A673 (cell line): Measurements from ENCODE around the gene CST8. TPM values are rescaled to one million over a fixed set of nuclear protein-coding genes. Genes with fewer than 3 reads are reported as not detected.

Experiments
- BruUV-seq: library from RNA; stranded (reverse); fragments of 400-500 nt; replicated peaks from 2 replicates; lab custom pipeline; 2021; lab: Mats Ljungman, UMichigan
- CTCF ChIA-PET: fragments of 300-600 bp; sonication (Branson Sonifier 250); formaldehyde crosslinking; loops from one replicate; lab custom pipeline; 2022; ENCODE audit warnings: antibody characterized with exemption; lab: Charles Lee
- POLR2A ChIA-PET: fragments of 300-600 bp; sonication (Branson Sonifier 250); formaldehyde crosslinking; loops from one replicate; lab custom pipeline; 2022; ENCODE audit warnings: antibody characterized with exemption; ENCODE audit not compliant: low non-redundant PET; lab: Charles Lee
- DNase-seq: peaks from one replicate; pipeline ENCODE4 v3.0.0-alpha.2; 2015; ENCODE audit warnings: low spot score
- H3K27ac ChIP-seq: fragments of 200-600 bp; sonication (generic); 2 replicates; pipeline ENCODE4 v1.5.1; 2016; ENCODE audit warnings: mixed run types, low read depth, mild to moderate bottlenecking, mixed read lengths, antibody characterized with exemption, low read length; ENCODE audit not compliant: poor library complexity, severe bottlenecking
- H3K27me3 ChIP-seq: fragments of 200-600 bp; sonication (generic); replicated peaks from 2 replicates; pipeline ENCODE4 v1.6.1; 2017; ENCODE audit warnings: mixed run types, low read depth, mild to moderate bottlenecking, mixed read lengths, antibody characterized with exemption, low read length; ENCODE audit not compliant: insufficient read depth, poor library complexity
- H3K36me3 ChIP-seq: fragments of 200-600 bp; sonication (generic); 2 replicates; pipeline ENCODE4 v1.6.1; 2016; ENCODE audit warnings: mixed run types, mild to moderate bottlenecking, mixed read lengths, antibody characterized with exemption, low read length; ENCODE audit not compliant: insufficient read depth, poor library complexity, severe bottlenecking
- H3K4me1 ChIP-seq: fragments of 200-600 bp; sonication (generic); 2 replicates; pipeline ENCODE4 v1.6.1; 2017; ENCODE audit warnings: mixed run types, mild to moderate bottlenecking, mixed read lengths, antibody characterized with exemption, low read length; ENCODE audit not compliant: insufficient read depth, poor library complexity, severe bottlenecking
- H3K4me3 ChIP-seq: fragments of 200-600 bp; sonication (generic); 2 replicates; pipeline ENCODE4 v1.5.1; 2016; ENCODE audit warnings: low read depth, mixed run types, mild to moderate bottlenecking, mixed read lengths, low read length; ENCODE audit not compliant: poor library complexity, severe bottlenecking
- H3K9me3 ChIP-seq: fragments of 200-600 bp; sonication (generic); 2 replicates; pipeline ENCODE4 v1.6.1; 2016; ENCODE audit warnings: mixed run types, low read depth, mild to moderate bottlenecking, mixed read lengths, antibody characterized with exemption, low read length; ENCODE audit not compliant: poor library complexity, severe bottlenecking
- EZH2 ChIP-seq: fragments of 200-600 bp; sonication (generic); IDR thresholded peaks from 2 replicates; pipeline ENCODE4 v1.6.1; 2017; ENCODE audit warnings: borderline replicate concordance, low read depth, mild to moderate bottlenecking, mixed read lengths, antibody characterized with exemption, low read length; ENCODE audit not compliant: poor library complexity, severe bottlenecking
- intact Hi-C: fragments of 100-400 bp; cut with micrococcal nuclease; formaldehyde crosslinking; loops from one replicate; pipeline ENCODE4 v1.10.0; 2022; ENCODE audit not compliant: unreplicated experiment
- total RNA-seq: library from RNA; stranded (reverse); gene quantifications from 2 replicates; pipeline ENCODE4 v1.2.3, GENCODE V29; 2021
- TF ChIP-seq, protein P1 (sequence below): fragments of 300-800, 200-600 bp; sonication (generic); conservative IDR thresholded peaks from 2 replicates; pipeline ENCODE4 v1.5.1; 2017; ENCODE audit warnings: low read depth, mild to moderate bottlenecking, antibody characterized with exemption, low read length, moderate library complexity, mixed read lengths

Gene CST8
- total RNA-seq, 1 experiment from 2014 or later = not detected

DNA sequence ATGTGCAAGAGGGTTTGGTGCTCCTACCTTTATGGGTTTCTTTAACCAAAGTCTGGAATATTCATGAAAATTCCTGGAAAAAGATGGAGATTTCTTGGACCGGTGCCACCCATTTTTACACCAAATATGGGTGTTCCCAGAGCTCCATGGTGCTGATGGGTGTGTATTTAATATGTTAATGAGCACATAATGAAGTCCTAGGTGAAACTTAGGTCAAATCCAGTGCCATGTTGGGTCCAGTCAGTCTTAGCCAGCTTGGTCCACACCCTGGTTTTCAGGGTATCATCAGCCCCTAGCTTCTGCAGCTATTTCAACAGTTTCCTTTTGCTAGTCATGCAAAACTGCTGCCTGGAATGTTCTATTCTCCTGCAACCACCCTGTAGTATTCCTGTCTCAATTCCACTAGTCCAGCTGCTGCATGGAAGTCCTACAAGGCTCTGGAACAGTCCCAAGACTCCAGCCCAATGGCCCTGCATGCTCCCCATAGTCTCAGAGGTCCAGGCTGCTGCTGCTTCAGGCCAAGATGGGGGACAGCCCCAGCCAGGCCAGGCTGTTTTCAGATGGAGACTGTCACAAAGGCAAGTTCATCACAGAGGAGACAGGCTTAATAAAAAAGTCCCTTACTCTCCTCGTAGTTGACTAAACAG lies 45.5 kb downstream of the CST8 start:
- TF ChIP-seq EZH2 = no peak
- TF ChIP-seq, protein P1, sequence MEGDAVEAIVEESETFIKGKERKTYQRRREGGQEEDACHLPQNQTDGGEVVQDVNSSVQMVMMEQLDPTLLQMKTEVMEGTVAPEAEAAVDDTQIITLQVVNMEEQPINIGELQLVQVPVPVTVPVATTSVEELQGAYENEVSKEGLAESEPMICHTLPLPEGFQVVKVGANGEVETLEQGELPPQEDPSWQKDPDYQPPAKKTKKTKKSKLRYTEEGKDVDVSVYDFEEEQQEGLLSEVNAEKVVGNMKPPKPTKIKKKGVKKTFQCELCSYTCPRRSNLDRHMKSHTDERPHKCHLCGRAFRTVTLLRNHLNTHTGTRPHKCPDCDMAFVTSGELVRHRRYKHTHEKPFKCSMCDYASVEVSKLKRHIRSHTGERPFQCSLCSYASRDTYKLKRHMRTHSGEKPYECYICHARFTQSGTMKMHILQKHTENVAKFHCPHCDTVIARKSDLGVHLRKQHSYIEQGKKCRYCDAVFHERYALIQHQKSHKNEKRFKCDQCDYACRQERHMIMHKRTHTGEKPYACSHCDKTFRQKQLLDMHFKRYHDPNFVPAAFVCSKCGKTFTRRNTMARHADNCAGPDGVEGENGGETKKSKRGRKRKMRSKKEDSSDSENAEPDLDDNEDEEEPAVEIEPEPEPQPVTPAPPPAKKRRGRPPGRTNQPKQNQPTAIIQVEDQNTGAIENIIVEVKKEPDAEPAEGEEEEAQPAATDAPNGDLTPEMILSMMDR = no peak
- ChIA-PET POLR2A (no interaction called here), CTCF (no interaction called here)
- Histone ChIP-seq H3K27ac (no peak overlapping the region), H3K27me3 (no peaks in the 10 kb centered on the region), H3K9me3 (no peaks in the 10 kb centered on the region), H3K4me1 (no peaks in the 10 kb centered on the region), H3K4me3 (no peak overlapping the region), H3K36me3 (no peaks in the 10 kb centered on the region)
- intact Hi-C loops = no loop called here
- BruUV-seq = no TSS peak
- no peak for DNase-seq

DNA sequence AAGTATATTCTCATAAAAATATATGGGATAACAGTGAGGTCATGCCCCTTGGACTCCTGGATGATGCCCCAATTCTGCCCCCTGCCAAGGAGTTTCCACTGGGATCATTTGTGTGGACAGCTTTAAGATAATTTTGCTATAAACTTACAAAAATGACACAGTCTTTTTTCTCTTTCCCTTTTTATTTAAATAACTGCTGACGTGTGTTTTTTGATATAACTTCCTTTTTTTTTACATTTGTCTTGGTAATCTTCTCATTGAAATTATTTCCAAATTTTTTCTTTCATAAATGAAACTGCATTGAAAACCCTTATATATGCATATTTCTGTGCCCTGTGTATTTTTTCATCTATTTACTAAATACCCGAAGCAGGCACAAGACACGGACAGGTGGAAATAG lies 46.1 kb downstream of the CST8 start:
- no peaks in the 10 kb centered on the region for H3K27me3 ChIP-seq
- no TSS peak for BruUV-seq
- ChIA-PET CTCF (no interaction called here), POLR2A (no interaction called here)
- no peak for DNase-seq
- intact Hi-C loops = no loop called here
- no peaks in the 10 kb centered on the region for H3K4me1 ChIP-seq
- TF ChIP-seq, protein P1 = no peak
- no peak for TF ChIP-seq EZH2
- H3K36me3 ChIP-seq = no peaks in the 10 kb centered on the region
- no peak overlapping the region for H3K4me3 ChIP-seq
- no peak overlapping the region for H3K27ac ChIP-seq
- no peaks in the 10 kb centered on the region for H3K9me3 ChIP-seq

DNA sequence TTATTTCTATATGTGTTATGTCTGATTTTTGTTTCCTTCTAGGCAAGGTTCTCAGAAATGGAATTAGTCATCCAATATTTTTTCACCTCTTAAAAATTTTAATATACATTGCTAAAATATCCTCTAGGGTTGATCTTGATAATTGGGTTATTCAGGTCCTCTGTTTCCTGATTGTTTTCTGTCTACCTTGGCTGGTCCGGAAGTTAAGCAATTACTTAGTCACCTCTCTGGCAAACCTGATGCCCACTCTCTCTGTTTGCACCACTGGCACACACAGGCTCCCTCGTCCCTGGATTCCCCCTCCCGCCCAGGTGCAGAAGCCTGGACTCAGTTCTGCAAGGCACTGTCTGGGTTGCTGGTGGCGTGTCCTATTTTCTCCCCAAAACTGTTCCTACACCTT lies 49.7 kb downstream of the CST8 start:
- Histone ChIP-seq H3K4me1 (no peaks in the 10 kb centered on the region), H3K27ac (no peak overlapping the region), H3K27me3 (peaks cover 5% of the 10 kb centered on the region), H3K4me3 (no peak overlapping the region), H3K36me3 (no peaks in the 10 kb centered on the region), H3K9me3 (no peaks in the 10 kb centered on the region)
- ChIA-PET CTCF (no interaction called here), POLR2A (no interaction called here)
- TF ChIP-seq, protein P1 = no peak
- TF ChIP-seq EZH2 = no peak
- no TSS peak for BruUV-seq
- DNase-seq = no peak
- intact Hi-C loops = no loop called here
